Measurements from ENCODE around the gene ARHGAP24. TPM values are rescaled to one million over a fixed set of nuclear protein-coding genes. Genes with fewer than 3 reads are reported as not detected.

The ARHGAP24 gene
- total and polyA plus RNA-seq, 2 donors (not counting 3 experiments of a cell fraction or from before 2014, with no cell fraction given): 52.1 to 79.4 TPM

DNA sequence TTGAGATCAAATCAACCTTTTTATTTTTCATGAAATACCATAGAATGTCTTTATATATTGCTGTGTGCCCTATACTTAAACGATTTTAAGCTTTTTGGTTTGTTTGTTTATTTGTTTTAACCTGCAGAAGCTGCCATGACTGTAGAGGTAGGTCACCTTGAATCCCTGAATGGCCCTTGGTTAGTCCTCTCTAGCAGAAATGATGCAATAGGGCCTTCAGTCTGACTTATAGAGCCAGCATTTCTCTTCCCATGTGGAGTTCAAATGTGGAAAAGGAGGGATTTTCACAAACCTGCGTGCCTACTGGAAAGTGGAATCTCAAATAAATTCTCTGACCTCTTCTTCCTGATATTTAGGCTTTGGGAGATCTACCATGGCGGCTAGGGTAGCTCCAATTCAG lies 557.0 kb downstream of the ARHGAP24 start:
- TF ChIP-seq, protein P1, sequence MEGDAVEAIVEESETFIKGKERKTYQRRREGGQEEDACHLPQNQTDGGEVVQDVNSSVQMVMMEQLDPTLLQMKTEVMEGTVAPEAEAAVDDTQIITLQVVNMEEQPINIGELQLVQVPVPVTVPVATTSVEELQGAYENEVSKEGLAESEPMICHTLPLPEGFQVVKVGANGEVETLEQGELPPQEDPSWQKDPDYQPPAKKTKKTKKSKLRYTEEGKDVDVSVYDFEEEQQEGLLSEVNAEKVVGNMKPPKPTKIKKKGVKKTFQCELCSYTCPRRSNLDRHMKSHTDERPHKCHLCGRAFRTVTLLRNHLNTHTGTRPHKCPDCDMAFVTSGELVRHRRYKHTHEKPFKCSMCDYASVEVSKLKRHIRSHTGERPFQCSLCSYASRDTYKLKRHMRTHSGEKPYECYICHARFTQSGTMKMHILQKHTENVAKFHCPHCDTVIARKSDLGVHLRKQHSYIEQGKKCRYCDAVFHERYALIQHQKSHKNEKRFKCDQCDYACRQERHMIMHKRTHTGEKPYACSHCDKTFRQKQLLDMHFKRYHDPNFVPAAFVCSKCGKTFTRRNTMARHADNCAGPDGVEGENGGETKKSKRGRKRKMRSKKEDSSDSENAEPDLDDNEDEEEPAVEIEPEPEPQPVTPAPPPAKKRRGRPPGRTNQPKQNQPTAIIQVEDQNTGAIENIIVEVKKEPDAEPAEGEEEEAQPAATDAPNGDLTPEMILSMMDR (IDR thresholded peaks at IDR 0.05; ENCODE audit: extremely low read depth in 1 of 2, insufficient read depth in 1 of 2, low read depth in 1 of 2, low read length in 2 of 2): no peak
- TF ChIP-seq EZH2 (IDR thresholded peaks at IDR 0.05; ENCODE audit: borderline replicate concordance, low read depth, low read length, severe bottlenecking) (no peak), GATA2 (IDR thresholded peaks at IDR 0.05; ENCODE audit: insufficient read depth, insufficient read length, low read depth, low read length) (no peak), POLR2AphosphoS5 (IDR thresholded peaks at IDR 0.05; ENCODE audit: insufficient read depth, low read depth, low read length) (no peak), MAX (IDR thresholded peaks at IDR 0.05; ENCODE audit: insufficient read depth, insufficient read length) (no peak), FOS (IDR thresholded peaks at IDR 0.05; ENCODE audit: borderline replicate concordance, insufficient read depth, low read length) (no peak), JUN (IDR thresholded peaks at IDR 0.05; ENCODE audit: borderline replicate concordance, insufficient read depth, insufficient read length, low read depth) (no peak), MYC (IDR thresholded peaks at IDR 0.05; ENCODE audit: low read depth, low read length) (no peak), POLR2A (IDR thresholded peaks at IDR 0.05; ENCODE audit: low read depth, low read length) (no peak)
- no peaks in the 10 kb centered on the region for H3K36me3 ChIP-seq (ENCODE audit: control insufficient read depth in 2 of 2, extremely low read depth in 1 of 2, insufficient read depth in 2 of 2, low read length in 2 of 2)
- no peak overlapping the region for H3K4me2 ChIP-seq (ENCODE audit: insufficient read depth, low read length)
- ChIA-PET POLR2A (no interaction called here), CTCF (interaction anchor here (1.2 to 2.2 kb wide), 6 partner anchors 7 to 276 kb away, joined by 3 to 16 read pairs (median 8); no protein-coding TSS in a partner anchor)
- no peak overlapping the region for H3K9ac ChIP-seq (replicated peaks; ENCODE audit: extremely low read depth, insufficient read depth, low read length)
- H3K4me1 ChIP-seq (ENCODE audit: control insufficient read depth, extremely low read depth, insufficient read depth, low read length): peaks cover 33% of the 10 kb centered on the region
- no peak overlapping the region for H3K27ac ChIP-seq (ENCODE audit: insufficient read depth, low read depth, low read length)
- H2AFZ ChIP-seq (ENCODE audit: low read depth, low read length): no peak overlapping the region
- FAIRE-seq: no peak
- H3K79me2 ChIP-seq (ENCODE audit: control insufficient read depth, insufficient read depth, low read length): no peaks in the 10 kb centered on the region
- no peak for DNase-seq (ENCODE audit: low read depth, low spot score)
- H3K9me1 ChIP-seq (replicated peaks; ENCODE audit: control insufficient read depth, extremely low read depth, insufficient read depth, low read length): no peaks in the 10 kb centered on the region
- intact Hi-C loops (cut with micrococcal nuclease): no loop called here
- H4K20me1 ChIP-seq (replicated peaks; ENCODE audit: control insufficient read depth, extremely low read depth, insufficient read depth, low read length): no peaks in the 10 kb centered on the region
- H3K27me3 ChIP-seq (ENCODE audit: control insufficient read depth in 2 of 2, insufficient read depth in 2 of 2, low read length in 2 of 2): no peaks in the 10 kb centered on the region
- dilution Hi-C loops (cut with MboI; ENCODE audit: extremely low pct_ligation_motif_present, low sequenced_read_pairs): no loop called here
- H3K4me3 ChIP-seq (replicated peaks in 1 of 3; ENCODE audit: insufficient read depth in 1 of 3, low read depth in 1 of 3, low read length in 3 of 3): no peak overlapping the region
- no TSS peak for BruUV-seq (replicated peaks)
- no peaks in the 10 kb centered on the region for H3K9me3 ChIP-seq (replicated peaks; ENCODE audit: control insufficient read depth, insufficient read depth, low read length)

Measured in endothelial cell of umbilical vein (primary cell).